Right lobe of liver (tissue), 6 donors: ENCODE measurements around the gene BTBD6. TPM values are rescaled to one million over a fixed set of nuclear protein-coding genes. Genes with fewer than 3 reads are reported as not detected.

Source experiments
- ATAC-seq, 4 donors: fragments of 200-7000 bp; cut with Tn5 transposase; one replicate each; pipeline ENCODE4 v1.9.1; 2020; ENCODE audit warnings: mild to moderate bottlenecking in 4 of 4, moderate library complexity in 4 of 4
- DNase-seq, 3 donors: peaks; one replicate each; pipeline ENCODE4 v3.0.0-alpha.2; 2020
- H3K27ac ChIP-seq, 3 donors: fragments of 200-600 bp; one replicate each; pipeline ENCODE4 v1.8.0; 2022
- H3K27me3 ChIP-seq, 2 donors: fragments of 200-600 bp; one replicate each; pipeline ENCODE4 v1.8.0; 2022
- H3K36me3 ChIP-seq, 4 donors: fragments of 200-600 bp; sonication (generic) in 1 of 4; one replicate each; pipeline versions ENCODE4 v1.5.1 to v1.8.0; 2017 to 2022; ENCODE audit warnings: control low read depth in 1 of 4
- H3K4me1 ChIP-seq, 4 donors: fragments of 200-600 bp; sonication (generic) in 1 of 4; one replicate each; pipeline versions ENCODE4 v1.5.1 to v1.8.0; 2017 to 2022; ENCODE audit warnings: control low read depth in 1 of 4
- H3K4me3 ChIP-seq, 3 donors: fragments of 200-600 bp; one replicate each; pipeline ENCODE4 v1.8.0; 2022
- H3K9me3 ChIP-seq, 4 donors: fragments of 200-600 bp; sonication (generic) in 1 of 4; one replicate each; pipeline versions ENCODE4 v1.5.1 to v1.8.0; 2017 to 2022; ENCODE audit warnings: control low read depth in 1 of 4
- POLR2A ChIP-seq: fragments of 450-650 bp; IDR thresholded peaks from one replicate; pipeline ENCODE4 v1.6.1; 2017; ENCODE audit warnings: antibody characterized with exemption, mild to moderate bottlenecking
- WGBS: methylation state at CpG from one replicate; pipeline ENCODE4 v1.1.6; 2018; ENCODE audit warnings: low coverage, low lambda C conversion rate; ENCODE audit not compliant: insufficient coverage; ENCODE audit errors: missing lambda C conversion rate; 5-methylcytosine and 5-hydroxymethylcytosine counted together
- intact Hi-C, 2 donors: fragments of 100-400 bp; cut with DNase I; formaldehyde crosslinking; loops; one replicate each; pipeline versions ENCODE4 v1.11.2 to v1.14.1; 2022
- total RNA-seq, 6 experiments: library from RNA; depleted of rRNA in 2 of 6; stranded (reverse); fragments of >200 nt in 2 of 6; fragmentation: NEBNext Ultra II Directional in 3 of 6; extraction: Animal tissue kit (Norgen Biotek cat#: 25700) in 3 of 6; gene quantifications; one replicate each; pipeline versions ENCODE4 v1.1.0 to v1.2.4, GENCODE V29; 2016 to 2023
- TF ChIP-seq, protein P1 (sequence below), 4 donors: fragments of 200-600 bp in 3 of 4; fragments of 450-650 bp in 1 of 4; IDR thresholded peaks; one replicate each; pipeline versions ENCODE4 v1.5.1 to v1.8.0; 2016 to 2022; ENCODE audit warnings: antibody characterized with exemption in 4 of 4, mild to moderate bottlenecking in 2 of 4
- donor health status: DM: no; HTN: yes; CAD: no.
- donor health status: DM: no; HTN: no; CAD: no.
- donor health status: DM: no; HTN: no; CAD: no.
- donor health status: DM: no; HTN: yes; CAD: no.
- donor health status: DM: no; HTN: yes; CAD: no.

The BTBD6 gene
- total RNA-seq, 6 experiments from 2014 or later: 16.5 to 25.0 (median 17.7) TPM

DNA sequence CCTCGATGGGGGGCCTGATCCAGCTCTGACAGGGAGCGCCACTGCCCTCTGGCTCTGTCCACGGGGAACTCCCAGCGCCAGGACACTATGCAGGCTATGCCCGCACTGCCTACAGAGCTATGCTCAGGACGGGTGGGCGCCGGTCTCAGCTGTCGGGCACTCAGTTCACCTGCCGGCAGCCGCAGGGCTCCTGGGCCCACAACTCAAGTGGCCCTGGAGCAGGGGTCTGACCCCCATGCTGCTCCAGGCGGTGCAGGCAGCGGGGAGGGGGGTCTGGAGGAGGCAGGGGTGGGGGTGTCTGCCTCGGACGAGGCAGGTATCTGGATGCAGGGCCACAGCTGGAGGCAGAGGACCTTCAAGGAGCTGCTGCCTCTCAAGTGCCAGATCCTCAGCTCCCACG lies 38.7 kb upstream of the BTBD6 start:
- Histone ChIP-seq H3K9me3 (no peaks in the 10 kb centered on the region), H3K4me1 (peaks cover 0 to 13% (median 5%) of the 10 kb centered on the region in 4 donors), H3K27me3 (no peaks in the 10 kb centered on the region), H3K36me3 (peaks cover 0 to 8% (median 0%) of the 10 kb centered on the region in 4 donors), H3K4me3 (no peak overlapping the region), H3K27ac (no peak overlapping the region)
- TF ChIP-seq POLR2A: no peak
- TF ChIP-seq, protein P1, sequence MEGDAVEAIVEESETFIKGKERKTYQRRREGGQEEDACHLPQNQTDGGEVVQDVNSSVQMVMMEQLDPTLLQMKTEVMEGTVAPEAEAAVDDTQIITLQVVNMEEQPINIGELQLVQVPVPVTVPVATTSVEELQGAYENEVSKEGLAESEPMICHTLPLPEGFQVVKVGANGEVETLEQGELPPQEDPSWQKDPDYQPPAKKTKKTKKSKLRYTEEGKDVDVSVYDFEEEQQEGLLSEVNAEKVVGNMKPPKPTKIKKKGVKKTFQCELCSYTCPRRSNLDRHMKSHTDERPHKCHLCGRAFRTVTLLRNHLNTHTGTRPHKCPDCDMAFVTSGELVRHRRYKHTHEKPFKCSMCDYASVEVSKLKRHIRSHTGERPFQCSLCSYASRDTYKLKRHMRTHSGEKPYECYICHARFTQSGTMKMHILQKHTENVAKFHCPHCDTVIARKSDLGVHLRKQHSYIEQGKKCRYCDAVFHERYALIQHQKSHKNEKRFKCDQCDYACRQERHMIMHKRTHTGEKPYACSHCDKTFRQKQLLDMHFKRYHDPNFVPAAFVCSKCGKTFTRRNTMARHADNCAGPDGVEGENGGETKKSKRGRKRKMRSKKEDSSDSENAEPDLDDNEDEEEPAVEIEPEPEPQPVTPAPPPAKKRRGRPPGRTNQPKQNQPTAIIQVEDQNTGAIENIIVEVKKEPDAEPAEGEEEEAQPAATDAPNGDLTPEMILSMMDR (IDR thresholded peaks at IDR 0.05): no peak
- intact Hi-C loops: loop anchor here (10.0 kb wide), 2 partner anchors 55 to 75 kb away; no protein-coding TSS in a partner anchor
- ATAC-seq: no peak
- no peak for DNase-seq
- WGBS: 100% methylated on average over 4 of the region's 16 CpGs

DNA sequence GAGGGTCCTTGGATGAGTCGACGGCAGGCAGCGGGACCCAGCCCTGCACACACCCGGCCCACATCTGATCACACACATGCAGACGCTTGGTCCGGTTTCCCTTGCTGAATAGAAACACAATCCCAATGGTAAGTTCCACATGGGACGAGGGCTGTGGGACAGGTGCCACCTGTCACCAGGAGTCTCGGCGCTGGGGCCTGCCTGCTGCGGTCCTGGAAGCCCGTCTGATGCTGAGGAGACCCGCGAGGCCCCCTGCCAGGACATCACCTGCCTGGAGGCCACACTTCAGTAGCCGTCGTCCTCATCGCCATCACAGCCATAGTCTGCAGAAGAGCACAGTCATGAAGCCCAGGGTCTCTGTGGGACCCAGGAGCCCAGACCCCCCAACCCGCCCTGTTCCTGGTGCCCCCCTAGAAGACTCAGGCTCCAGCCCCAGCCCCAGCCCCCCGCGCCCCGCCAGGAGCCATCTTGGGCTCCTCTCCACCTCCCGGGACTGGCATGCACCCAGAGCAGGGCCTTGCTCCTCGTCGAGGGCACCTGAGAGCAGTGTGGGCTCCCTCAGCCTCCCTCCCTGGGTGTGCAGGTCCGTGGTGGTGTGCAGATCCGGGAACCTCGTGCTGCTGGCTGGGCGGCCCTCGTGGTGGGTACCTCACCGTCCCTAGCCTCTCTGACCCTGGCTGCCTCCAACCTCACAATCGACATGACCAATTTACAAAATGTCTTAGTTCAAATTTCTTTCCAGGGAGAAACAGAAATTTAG lies 37.9 kb upstream of the BTBD6 start:
- H3K27me3 ChIP-seq: no peaks in the 10 kb centered on the region
- no peak overlapping the region for H3K27ac ChIP-seq
- H3K36me3 ChIP-seq: peaks cover 0 to 8% (median 0%) of the 10 kb centered on the region in 4 donors
- H3K4me1 ChIP-seq: peaks cover 0 to 6% (median 2%) of the 10 kb centered on the region in 4 donors
- H3K9me3 ChIP-seq: no peaks in the 10 kb centered on the region
- ATAC-seq: no peak
- TF ChIP-seq, protein P1 (IDR thresholded peaks at IDR 0.05): no peak
- no peak for TF ChIP-seq POLR2A
- H3K4me3 ChIP-seq: no peak overlapping the region
- WGBS: 91% methylated on average over 6 of the region's 30 CpGs
- no peak for DNase-seq
- intact Hi-C loops: loop anchor here in 1 of 2 donors (10.0 kb wide), 1 partner anchor 54 kb away; no protein-coding TSS in a partner anchor

DNA sequence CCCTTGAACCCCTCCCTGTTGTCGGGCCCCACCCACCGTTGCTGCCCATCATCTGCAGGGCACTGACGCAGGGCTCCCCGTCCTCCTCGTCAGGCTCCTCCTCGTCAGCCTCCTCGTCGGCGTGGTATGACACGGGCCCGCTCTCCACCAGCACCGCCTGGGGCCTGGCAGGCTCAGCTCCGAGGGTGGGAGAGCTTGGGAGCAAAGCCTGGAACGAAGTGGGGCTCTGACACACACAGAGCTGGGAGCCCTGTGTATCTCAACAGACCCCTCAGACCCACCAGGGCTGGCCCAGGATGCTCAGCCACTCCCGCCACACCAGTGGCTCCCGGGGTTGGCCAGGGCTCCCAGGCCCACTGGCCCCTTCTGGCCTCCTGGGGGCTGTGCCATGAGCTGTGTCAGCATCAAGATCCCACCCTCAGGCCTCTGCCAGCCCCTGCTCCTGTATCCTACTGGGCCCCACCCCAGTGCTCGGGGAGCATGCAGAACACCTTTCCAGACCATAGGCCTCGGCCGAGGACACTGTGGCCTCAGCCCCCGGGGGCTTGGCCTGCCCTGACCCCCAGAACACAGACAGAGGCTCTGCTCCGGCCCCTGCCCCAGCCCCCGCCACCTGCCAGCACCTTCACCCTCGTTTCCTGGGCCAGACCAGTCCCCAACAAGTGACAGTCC lies 37.1 kb upstream of the BTBD6 start:
- peaks cover 0 to 8% (median 0%) of the 10 kb centered on the region in 4 donors for H3K36me3 ChIP-seq
- H3K9me3 ChIP-seq: no peaks in the 10 kb centered on the region
- intact Hi-C loops: loop anchor here in 1 of 2 donors (10.0 kb wide), 1 partner anchor 54 kb away; no protein-coding TSS in a partner anchor
- ATAC-seq: no peak
- no peak overlapping the region for H3K27ac ChIP-seq
- TF ChIP-seq, protein P1 (IDR thresholded peaks at IDR 0.05): no peak
- no peak for TF ChIP-seq POLR2A
- H3K4me3 ChIP-seq: no peak overlapping the region
- WGBS: no CpG with 5 or more reads among the region's 23 CpGs
- H3K27me3 ChIP-seq: no peaks in the 10 kb centered on the region
- H3K4me1 ChIP-seq: no peaks in the 10 kb centered on the region
- DNase-seq: no peak

DNA sequence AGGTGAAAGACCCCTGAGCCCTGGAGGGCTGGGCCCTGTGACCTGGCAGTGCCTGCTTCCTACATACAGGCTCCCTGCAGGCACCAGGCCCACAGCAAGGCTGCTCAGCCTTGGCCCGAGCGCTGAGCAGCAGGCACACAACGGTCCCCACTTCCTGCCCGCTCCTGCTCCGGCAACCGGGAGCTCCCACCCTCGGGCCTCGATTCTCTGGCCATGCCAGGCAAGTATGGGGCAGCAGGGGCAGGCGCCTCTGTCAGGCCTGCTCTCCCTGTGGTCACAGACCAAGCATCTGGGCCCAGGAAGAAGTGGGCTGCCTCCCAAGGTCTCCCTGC lies 36.6 kb upstream of the BTBD6 start:
- TF ChIP-seq, protein P1 (IDR thresholded peaks at IDR 0.05): no peak
- TF ChIP-seq POLR2A: no peak
- H3K4me3 ChIP-seq: no peak overlapping the region
- intact Hi-C loops: loop anchor here in 1 of 2 donors (10.0 kb wide), 1 partner anchor 53 kb away; no protein-coding TSS in a partner anchor
- H3K27ac ChIP-seq: no peak overlapping the region
- no CpG with 5 or more reads among the region's 9 CpGs for WGBS
- peaks cover 0 to 8% (median 0%) of the 10 kb centered on the region in 4 donors for H3K36me3 ChIP-seq
- H3K27me3 ChIP-seq: no peaks in the 10 kb centered on the region
- DNase-seq: no peak
- ATAC-seq: no peak
- H3K4me1 ChIP-seq: no peaks in the 10 kb centered on the region
- no peaks in the 10 kb centered on the region for H3K9me3 ChIP-seq
